Heart right ventricle (tissue), 16 donors: Measurements from ENCODE around the gene HOXA9. TPM values are rescaled to one million over a fixed set of nuclear protein-coding genes. Genes with fewer than 3 reads are reported as not detected.
A peak's percentile ranks its signal among the peaks of the same experiment; 100 is the strongest.

ENCODE experiments used
- ATAC-seq, 8 donors: fragments of 200-7000 bp; cut with Tn5 transposase; one replicate each; pipeline ENCODE4 v1.9.1; 2020; ENCODE audit warnings: mild to moderate bottlenecking in 8 of 8, moderate library complexity in 8 of 8, moderate number of reproducible peaks in 1 of 8
- DNase-seq, 2 donors: peaks; one replicate each; pipeline ENCODE4 v3.0.0-alpha.2; 2020
- H3K27ac ChIP-seq, 10 donors: fragments of 200-600 bp; sonication (generic) in 2 of 10; one replicate each; pipeline versions ENCODE4 v1.5.0 to v1.8.0; 2020 to 2022; ENCODE audit warnings: mild to moderate bottlenecking in 3 of 10
- H3K27me3 ChIP-seq, 7 donors: fragments of 200-600 bp; one replicate each; pipeline ENCODE4 v1.8.0; 2021 to 2022; ENCODE audit warnings: mild to moderate bottlenecking in 2 of 7
- H3K36me3 ChIP-seq, 9 donors: fragments of 200-600 bp; sonication (generic) in 1 of 9; one replicate each; pipeline versions ENCODE4 v1.5.0 to v1.8.0; 2020 to 2022; ENCODE audit warnings: mild to moderate bottlenecking in 2 of 9
- H3K4me1 ChIP-seq, 9 donors: fragments of 200-600 bp; sonication (generic) in 1 of 9; one replicate each; pipeline versions ENCODE4 v1.5.0 to v1.8.0; 2020 to 2022; ENCODE audit warnings: mild to moderate bottlenecking in 4 of 9
- H3K4me3 ChIP-seq, 10 donors: fragments of 200-600 bp; sonication (generic) in 2 of 10; one replicate each; pipeline versions ENCODE4 v1.5.0 to v1.8.0; 2020 to 2022; ENCODE audit warnings: mild to moderate bottlenecking in 7 of 10, moderate library complexity in 2 of 10
- H3K9me3 ChIP-seq, 11 donors: fragments of 200-600 bp in 10 of 11; sonication (generic) in 2 of 11; one replicate each; pipeline versions ENCODE4 v1.5.0 to v1.8.0; 2013 to 2022; ENCODE audit warnings: mild to moderate bottlenecking in 2 of 11, control low read depth in 1 of 11, moderate library complexity in 1 of 11
- WGBS, 2 donors: extraction: QIAGEN DNeasy Blood & Tissue Kit; methylation state at CpG; one replicate each; pipeline ENCODE4 v1.1.7; 2013; ENCODE audit warnings: inconsistent platforms in 1 of 2; 5-methylcytosine and 5-hydroxymethylcytosine counted together
- intact Hi-C, 10 donors: fragments of 100-400 bp; cut with DNase I; formaldehyde crosslinking; loops; one replicate each; pipeline versions ENCODE4 v1.11.1 to v1.14.2; 2022
- polyA plus RNA-seq, 2 donors: library from polyadenylated mRNA; stranded (reverse); fragments of 200-250 nt; gene quantifications; one replicate each; pipeline ENCODE4 v1.2.3, GENCODE V29; 2013
- total RNA-seq, 10 donors: library from RNA; stranded (reverse); fragmentation: NEBNext Ultra II Directional in 3 of 10; extraction: Animal tissue kit (Norgen Biotek cat#: 25700) in 3 of 10; gene quantifications; one replicate each; pipeline versions ENCODE4 v1.2.1 to v1.2.4, GENCODE V29; 2021 to 2023
- TF ChIP-seq, protein P1 (sequence below), 9 donors: fragments of 200-600 bp; sonication (generic) in 2 of 9; IDR thresholded peaks; one replicate each; pipeline versions ENCODE4 v1.5.0 to v1.8.0; 2021 to 2022; ENCODE audit warnings: antibody characterized with exemption in 9 of 9, mild to moderate bottlenecking in 5 of 9, moderate library complexity in 1 of 9
- donor health status: Arrhythmogenic right ventricular cardiomyopathy.
- donor health status: ischemic (EF 13 %, LVEDD 7.1; RV severe dilation, severe dysfunction).
- donor health status: healthy with polysubstance abuse.
- donor health status: DM: no; HTN: yes; CAD: no.
- donor health status: DM: no; HTN: no; CAD: no.
- donor health status: ischemic (EF 25% LVEDD 6.9; RV normal size, moderate dysfunction).
- donor health status: ischemic (EF 25% LVEDD 5.7; RV mildly dilated, moderate dysfunction).
- donor health status: healthy.
- donor health status: DM: yes; HTN: yes; CAD: no.
- donor health status: Ischemic cardiomyopathy.
- donor health status: ischemic (EF 35%, LVEDD 5.7; RV mildly dilated, moderate dysfunction).
- donor health status: nonischemic (EF 11% LVEDD 7.7; RV severe dilation, severe dysfunction).
- donor health status: DM: yes; HTN: yes; CAD: no.
- donor health status: PGD.
- donor health status: ischemic (EF 29% LVEDD 5.4; RV normal size, mild dysfunction).
- donor health status: nonischemic (EF 23%, LVEDD 6.1; RV moderate dilation, normal function).

Gene HOXA9
- total and polyA plus RNA-seq, 12 donors, result not detected

DNA sequence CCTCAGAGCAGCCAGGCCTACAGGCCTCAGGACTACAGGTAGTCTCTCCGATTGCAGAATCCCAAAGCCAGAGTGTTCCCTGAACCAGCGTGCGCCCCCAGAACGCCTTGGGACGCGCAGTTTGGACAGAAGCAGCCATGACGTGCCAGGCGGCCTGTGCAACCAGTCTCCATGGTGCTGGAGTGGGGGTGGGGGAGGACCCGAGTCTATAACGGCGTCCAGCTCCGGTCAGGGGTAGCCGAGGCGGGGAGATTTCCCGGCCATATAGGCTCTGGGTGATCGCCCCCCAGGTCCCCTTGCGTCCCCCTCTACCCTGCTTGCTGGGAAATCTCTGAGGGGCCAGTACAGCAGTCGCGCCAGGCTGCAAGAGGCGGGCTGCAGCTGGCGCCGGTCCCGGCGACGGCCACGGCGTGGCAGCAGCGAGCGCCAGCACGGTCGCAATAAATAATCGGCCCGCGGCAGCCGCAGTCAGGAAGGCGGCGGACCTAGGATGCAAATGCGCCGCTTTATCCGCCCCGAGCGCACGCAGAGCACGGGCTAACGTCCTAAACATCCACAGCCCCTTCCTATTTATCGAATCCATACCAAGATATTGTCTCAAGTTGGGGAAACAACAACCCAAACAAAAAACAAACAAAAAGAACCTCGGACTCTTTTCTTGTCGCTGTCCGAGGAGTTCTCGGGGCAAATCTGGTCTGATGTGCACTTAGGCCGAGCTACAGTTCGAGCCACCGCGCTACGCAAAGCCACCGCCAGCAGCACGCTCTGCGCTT, 14.6 kb downstream of the HOXA9 start:
- DNase-seq (peak in 1 of 2 donors; percentile 66), ATAC-seq (peak; percentile 62 to 85 (median 78))
- intact Hi-C loops, result loop anchor here in 4 of 10 donors (10.0 kb wide), 4 partner anchors 296 to 1296 kb away; no protein-coding TSS in a partner anchor
- H3K4me3 ChIP-seq, result peak overlapping the region in 9 of 10 donors; percentile 16 to 47 (median 30)
- peaks cover 63 to 100% (median 100%) of the 10 kb centered on the region in 7 donors for H3K27me3 ChIP-seq
- WGBS, 2 donors, result 1 to 2% methylated on average over 58 of the region's 58 CpGs
- TF ChIP-seq, protein P1, sequence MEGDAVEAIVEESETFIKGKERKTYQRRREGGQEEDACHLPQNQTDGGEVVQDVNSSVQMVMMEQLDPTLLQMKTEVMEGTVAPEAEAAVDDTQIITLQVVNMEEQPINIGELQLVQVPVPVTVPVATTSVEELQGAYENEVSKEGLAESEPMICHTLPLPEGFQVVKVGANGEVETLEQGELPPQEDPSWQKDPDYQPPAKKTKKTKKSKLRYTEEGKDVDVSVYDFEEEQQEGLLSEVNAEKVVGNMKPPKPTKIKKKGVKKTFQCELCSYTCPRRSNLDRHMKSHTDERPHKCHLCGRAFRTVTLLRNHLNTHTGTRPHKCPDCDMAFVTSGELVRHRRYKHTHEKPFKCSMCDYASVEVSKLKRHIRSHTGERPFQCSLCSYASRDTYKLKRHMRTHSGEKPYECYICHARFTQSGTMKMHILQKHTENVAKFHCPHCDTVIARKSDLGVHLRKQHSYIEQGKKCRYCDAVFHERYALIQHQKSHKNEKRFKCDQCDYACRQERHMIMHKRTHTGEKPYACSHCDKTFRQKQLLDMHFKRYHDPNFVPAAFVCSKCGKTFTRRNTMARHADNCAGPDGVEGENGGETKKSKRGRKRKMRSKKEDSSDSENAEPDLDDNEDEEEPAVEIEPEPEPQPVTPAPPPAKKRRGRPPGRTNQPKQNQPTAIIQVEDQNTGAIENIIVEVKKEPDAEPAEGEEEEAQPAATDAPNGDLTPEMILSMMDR (IDR thresholded peaks at IDR 0.05), result peak; percentile 60 to 87 (median 80)
- H3K36me3 ChIP-seq, result no peaks in the 10 kb centered on the region
- no peaks in the 10 kb centered on the region for H3K9me3 ChIP-seq
- no peak overlapping the region for H3K27ac ChIP-seq
- peaks cover 0 to 58% (median 31%) of the 10 kb centered on the region in 9 donors for H3K4me1 ChIP-seq

DNA sequence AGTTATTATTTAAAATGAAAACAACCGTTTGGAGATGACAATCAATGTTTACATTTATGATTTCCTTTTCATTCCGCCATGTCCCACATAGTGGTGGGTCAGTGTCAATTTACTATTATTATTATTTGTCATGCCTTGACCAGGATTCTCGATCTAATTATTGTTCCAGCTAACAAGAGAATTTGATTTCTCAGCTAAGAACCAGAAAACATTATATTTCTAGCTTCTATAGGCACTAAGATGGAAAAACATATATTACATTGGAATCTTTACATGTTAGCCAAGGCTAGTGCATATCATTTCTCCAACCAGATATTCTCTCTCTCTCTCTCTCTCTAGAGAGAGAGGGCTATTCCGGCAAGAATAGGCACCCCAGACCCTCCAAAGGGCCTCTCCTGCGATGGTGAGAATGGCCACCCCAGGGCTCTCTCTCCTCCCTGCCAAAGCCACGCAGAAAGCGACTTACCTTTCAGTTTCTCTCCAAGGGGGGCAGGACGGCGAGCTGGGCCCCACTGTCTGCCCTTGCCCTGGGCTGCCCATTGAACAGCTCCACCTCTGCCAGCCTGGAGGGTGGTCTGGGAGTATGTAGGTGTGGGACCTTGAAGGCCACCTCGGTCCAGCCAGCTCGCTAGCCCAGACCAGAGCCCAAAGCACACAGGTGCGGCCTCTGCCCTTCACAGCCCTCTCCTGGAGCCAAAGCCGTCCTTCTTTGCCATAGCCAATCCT, 15.3 kb downstream of the HOXA9 start:
- H3K4me1 ChIP-seq, result peaks cover 0 to 56% (median 36%) of the 10 kb centered on the region in 9 donors
- ATAC-seq, result peak in 1 of 8 donors; percentile 26
- no peak overlapping the region for H3K27ac ChIP-seq
- H3K9me3 ChIP-seq, result no peaks in the 10 kb centered on the region
- peaks cover 64 to 100% (median 100%) of the 10 kb centered on the region in 7 donors for H3K27me3 ChIP-seq
- WGBS, 2 donors, result 29 to 31% methylated on average over 13 of the region's 13 CpGs
- intact Hi-C loops, result loop anchor here in 4 of 10 donors (10.0 kb wide), 4 partner anchors 295 to 1295 kb away; no protein-coding TSS in a partner anchor
- no peaks in the 10 kb centered on the region for H3K36me3 ChIP-seq
- H3K4me3 ChIP-seq, result peak overlapping the region in 4 of 10 donors; percentile 16 to 47 (median 28)
- no peak for DNase-seq
- TF ChIP-seq, protein P1 (IDR thresholded peaks at IDR 0.05), result no peak

DNA sequence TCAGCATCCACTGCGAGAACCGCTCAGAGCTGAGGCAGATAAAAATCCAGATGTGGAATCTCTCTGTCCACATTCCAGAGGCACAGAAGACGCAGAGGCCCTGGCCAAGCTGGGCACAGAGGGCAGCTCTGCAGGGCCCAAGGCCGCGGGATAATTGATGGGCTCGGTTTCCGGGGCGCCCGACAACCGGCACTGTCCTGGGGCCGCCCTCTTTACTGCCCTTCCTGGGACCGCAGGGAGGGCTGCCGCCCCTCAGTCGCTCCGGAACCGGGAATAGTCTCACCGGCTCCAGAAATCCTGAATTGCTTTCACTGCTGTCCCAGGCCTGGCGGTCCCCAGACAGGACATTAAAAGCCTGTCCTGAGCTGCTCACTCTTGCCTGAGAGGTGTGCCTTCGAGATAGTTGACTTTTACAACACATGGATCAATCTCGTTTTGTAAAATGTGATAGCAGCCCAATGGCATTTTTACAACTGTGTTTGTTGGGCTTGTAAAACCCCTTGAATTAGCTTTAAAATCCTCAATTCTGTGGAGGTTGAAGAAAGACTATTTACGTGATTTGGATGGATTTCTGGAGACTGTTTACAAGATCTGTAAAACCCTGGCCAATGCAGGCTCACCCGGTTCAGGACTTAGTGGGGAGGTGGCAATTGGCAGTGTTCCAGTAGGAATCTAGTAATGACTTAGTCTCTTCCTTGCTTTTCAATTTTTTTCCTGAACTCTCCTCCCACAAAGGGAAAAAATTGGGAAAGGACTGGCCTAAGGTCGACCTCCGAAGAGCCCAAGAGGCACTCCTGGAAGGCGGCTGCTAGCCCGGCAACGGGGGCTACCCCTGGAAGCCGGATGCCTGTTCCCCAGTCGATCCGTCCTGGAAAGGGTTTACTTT, 16.3 kb downstream of the HOXA9 start:
- no peak overlapping the region for H3K27ac ChIP-seq

More for the DNA sequence above, 16.3 kb downstream of the HOXA9 start:
- DNase-seq, result no peak
- Histone ChIP-seq H3K9me3 (no peaks in the 10 kb centered on the region), H3K27me3 (peaks cover 64 to 100% (median 100%) of the 10 kb centered on the region in 7 donors), H3K36me3 (no peaks in the 10 kb centered on the region), H3K4me1 (peaks cover 0 to 60% (median 38%) of the 10 kb centered on the region in 9 donors), H3K4me3 (no peak overlapping the region)
- ATAC-seq, result no peak
- TF ChIP-seq, protein P1 (IDR thresholded peaks at IDR 0.05), result no peak
- intact Hi-C loops, result no loop called here
- 23 to 25% methylated on average over 30 of the region's 30 CpGs for WGBS, 2 donors
